SH-SY5Y (cell line): ENCODE results near the gene ING4.

Experiments
- GATA2 ChIP-seq: IDR thresholded peaks from 2 replicates; pipeline ENCODE4 v1.6.1; 2011; ENCODE audit warnings: mild to moderate bottlenecking, low read depth, low read length
- GATA3 ChIP-seq: IDR thresholded peaks from 2 replicates; pipeline ENCODE4 v1.6.1; 2011; ENCODE audit warnings: low read depth, mild to moderate bottlenecking, low read length, moderate library complexity

DNA sequence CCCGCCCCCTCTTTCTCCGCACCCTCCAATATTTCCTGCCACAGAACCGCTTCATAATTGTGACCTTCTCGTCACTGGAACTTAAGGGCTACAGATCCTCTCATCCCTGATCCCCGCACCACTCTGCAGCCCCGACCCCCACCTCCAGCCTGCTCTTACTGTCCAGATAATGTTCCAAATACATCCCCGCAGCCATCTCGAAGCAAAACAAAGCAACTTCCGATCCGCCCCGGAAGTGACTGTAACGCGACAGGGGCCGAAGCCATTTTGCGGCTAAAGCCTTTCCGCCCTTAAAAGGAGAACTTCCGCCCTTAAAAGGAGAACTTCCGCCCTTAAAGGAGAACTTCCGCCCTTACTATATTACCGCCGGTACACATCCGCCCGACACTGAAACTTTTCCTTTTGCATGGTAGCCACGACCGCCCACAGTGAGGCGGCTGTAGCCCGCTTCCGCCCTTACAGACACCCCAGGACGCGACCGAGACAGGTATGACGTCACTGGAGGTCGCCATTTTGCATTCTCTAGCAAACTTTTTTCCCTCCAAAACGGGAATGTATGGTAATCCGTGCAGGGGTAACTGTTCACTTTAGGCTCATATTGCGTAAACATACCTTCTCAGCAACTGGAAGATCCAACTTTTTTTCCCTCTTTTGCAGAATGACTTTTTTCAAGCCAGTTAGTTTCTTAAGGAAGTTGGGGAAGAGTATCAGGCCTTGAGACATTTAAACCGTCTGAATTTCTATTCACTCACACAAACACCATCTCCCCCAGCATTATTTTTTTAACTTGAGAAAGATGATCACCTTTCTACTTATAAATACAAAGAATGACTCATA is at the start of gene ING4:
- no peak for TF ChIP-seq GATA2
- TF ChIP-seq GATA3: no peak
